AG09319 (cell line): ENCODE results near the gene RHCE.

Experiments used
- DNase-seq: peaks from one replicate; pipeline ENCODE4 v3.0.0-alpha.2; 2010; ENCODE audit warnings: low read depth; ENCODE audit errors: extremely low read depth
- TF ChIP-seq, protein P1 (sequence below): IDR thresholded peaks from 2 replicates; pipeline ENCODE4 v1.5.1; 2011; ENCODE audit warnings: low read depth, mild to moderate bottlenecking, inconsistent platforms, low read length, moderate library complexity

Gene RHCE

DNA sequence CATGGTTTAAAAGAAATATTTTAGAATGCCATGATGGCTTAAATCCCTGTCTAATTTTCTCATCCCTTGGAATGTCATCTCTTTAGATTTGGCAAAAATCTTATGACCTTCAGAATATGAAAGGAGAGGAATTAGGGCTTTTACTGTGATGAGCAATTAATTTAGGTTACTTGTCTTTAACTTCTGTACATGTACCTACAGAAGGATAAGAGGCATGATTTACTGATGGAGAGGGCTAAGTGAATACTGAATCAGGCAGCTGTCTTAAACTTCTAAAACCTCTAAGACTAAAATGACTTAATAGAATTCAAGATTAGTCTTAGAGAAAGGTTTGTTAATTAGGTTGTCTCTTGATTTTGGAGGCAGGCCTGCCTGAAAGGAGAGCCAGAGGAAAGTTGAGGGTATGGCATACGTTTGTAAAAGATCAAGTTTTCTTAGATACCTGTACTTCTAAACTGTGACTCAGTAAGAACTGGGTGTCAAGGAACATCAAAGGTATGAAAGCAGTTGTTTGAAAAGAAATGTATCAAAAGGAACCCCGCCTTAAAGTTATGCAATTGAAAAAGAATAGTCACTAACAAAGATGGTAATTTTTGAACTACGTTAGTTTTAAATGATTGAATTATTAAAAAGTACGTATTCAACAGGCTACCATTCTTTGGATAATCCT, 22.5 kb upstream of the RHCE start:
- TF ChIP-seq, protein P1, sequence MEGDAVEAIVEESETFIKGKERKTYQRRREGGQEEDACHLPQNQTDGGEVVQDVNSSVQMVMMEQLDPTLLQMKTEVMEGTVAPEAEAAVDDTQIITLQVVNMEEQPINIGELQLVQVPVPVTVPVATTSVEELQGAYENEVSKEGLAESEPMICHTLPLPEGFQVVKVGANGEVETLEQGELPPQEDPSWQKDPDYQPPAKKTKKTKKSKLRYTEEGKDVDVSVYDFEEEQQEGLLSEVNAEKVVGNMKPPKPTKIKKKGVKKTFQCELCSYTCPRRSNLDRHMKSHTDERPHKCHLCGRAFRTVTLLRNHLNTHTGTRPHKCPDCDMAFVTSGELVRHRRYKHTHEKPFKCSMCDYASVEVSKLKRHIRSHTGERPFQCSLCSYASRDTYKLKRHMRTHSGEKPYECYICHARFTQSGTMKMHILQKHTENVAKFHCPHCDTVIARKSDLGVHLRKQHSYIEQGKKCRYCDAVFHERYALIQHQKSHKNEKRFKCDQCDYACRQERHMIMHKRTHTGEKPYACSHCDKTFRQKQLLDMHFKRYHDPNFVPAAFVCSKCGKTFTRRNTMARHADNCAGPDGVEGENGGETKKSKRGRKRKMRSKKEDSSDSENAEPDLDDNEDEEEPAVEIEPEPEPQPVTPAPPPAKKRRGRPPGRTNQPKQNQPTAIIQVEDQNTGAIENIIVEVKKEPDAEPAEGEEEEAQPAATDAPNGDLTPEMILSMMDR, result no peak
- no peak for DNase-seq

GRCh38 chr1:25442178-25442577, 21.6 kb upstream of the RHCE start:
- TF ChIP-seq, protein P1, result no peak
- DNase-seq, result no peak

- no peak for DNase-seq
- TF ChIP-seq, protein P1, result no peak
Observed at GRCh38 chr1:25439287-25439686, 18.7 kb upstream of the RHCE start.

DNA sequence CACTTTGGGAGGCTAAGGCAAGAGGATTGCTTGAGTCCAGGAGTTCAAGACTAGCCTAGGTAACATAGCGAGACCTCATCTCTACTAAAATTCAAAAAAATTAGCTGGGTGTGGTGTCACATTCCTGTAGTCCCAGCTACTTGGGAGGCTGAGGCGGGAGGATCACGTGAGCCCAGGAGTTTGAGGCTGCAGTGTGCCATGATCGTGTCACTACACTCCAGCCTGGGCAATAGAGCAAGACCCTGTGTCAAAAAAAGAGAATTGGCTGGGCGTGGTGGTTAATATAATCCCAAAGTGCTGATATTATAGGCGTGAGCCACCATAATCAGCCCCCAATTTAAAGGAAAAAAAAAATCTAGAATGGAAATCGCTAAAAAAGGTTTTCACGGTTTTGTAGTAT, 17.0 kb upstream of the RHCE start:
- no peak for DNase-seq
- TF ChIP-seq, protein P1, result no peak

- TF ChIP-seq, protein P1, result no peak
- no peak for DNase-seq
Observed at GRCh38 chr1:25435397-25436108, 14.9 kb upstream of the RHCE start.

- TF ChIP-seq, protein P1, result no peak
- no peak for DNase-seq
Observed at GRCh38 chr1:25433389-25434186, 13.0 kb upstream of the RHCE start.
